HG02840 (cell line): Measurements from ENCODE around the gene PRKN.

Experiments used
- ATAC-seq: cut with Tn5 transposase; IDR thresholded peaks from one replicate; pipeline ENCODE4 v1.9.1; 2021; ENCODE audit warnings: mild to moderate bottlenecking, moderate library complexity, moderate number of reproducible peaks; ENCODE audit not compliant: unreplicated experiment, low FRiP score

Gene PRKN

GRCh38 chr6:161667957-161668356 lies 1059.6 kb downstream of the PRKN start:
- no peak for ATAC-seq

GRCh38 chr6:161663682-161664081 lies 1063.9 kb downstream of the PRKN start:
- ATAC-seq = no peak

GRCh38 chr6:161660666-161661571 lies 1066.6 kb downstream of the PRKN start:
- no peak for ATAC-seq

GRCh38 chr6:161658211-161658610 lies 1069.4 kb downstream of the PRKN start:
- no peak for ATAC-seq

- no peak for ATAC-seq
Measured at GRCh38 chr6:161654209-161654608, 1073.4 kb downstream of the PRKN start.

GRCh38 chr6:161651949-161652348 lies 1075.6 kb downstream of the PRKN start:
- ATAC-seq = no peak

- ATAC-seq = no peak
Measured at GRCh38 chr6:161649841-161650240, 1077.7 kb downstream of the PRKN start.

- ATAC-seq = no peak
Measured at GRCh38 chr6:161649068-161649467, 1078.5 kb downstream of the PRKN start.

DNA sequence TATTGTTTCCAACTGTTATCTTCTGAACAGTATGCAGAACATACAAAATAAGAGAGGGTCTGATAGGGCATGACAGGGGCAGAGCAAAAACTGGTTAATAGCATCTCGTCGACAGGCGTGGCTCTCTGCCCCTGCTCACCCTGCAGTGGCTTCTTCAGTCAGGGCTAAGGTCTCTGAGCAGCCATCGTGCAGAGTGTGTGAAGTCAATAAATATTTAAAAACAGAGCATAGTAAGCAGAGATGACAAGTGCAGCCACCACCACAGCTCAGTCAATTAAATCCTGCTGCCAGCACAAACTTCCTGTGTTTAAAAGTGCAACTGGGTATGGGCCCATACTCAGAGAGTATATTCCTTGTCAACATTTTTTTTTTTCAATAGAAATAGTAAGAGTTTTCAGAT lies 1080.3 kb downstream of the PRKN start:
- no peak for ATAC-seq

GRCh38 chr6:161644521-161644920 lies 1083.0 kb downstream of the PRKN start:
- no peak for ATAC-seq

DNA sequence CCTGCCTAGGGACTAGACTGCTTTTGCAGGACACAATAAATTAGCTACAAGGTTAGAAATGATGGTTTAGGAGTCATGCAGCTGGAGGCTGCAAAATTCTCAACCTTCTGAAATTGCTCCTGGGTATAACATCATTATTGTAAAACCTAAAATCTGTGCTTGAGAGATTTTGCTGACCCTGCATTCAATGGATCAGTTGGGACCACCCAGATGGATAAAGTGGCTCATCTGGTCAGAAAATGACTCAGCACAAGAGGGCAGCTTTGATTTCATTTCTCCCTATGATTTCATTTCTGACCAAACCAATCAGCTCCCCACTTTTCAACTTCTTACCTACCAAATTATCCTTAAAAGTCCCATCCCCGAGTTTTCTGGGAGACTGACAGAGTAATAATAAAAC lies 1086.4 kb downstream of the PRKN start:
- ATAC-seq = no peak

DNA sequence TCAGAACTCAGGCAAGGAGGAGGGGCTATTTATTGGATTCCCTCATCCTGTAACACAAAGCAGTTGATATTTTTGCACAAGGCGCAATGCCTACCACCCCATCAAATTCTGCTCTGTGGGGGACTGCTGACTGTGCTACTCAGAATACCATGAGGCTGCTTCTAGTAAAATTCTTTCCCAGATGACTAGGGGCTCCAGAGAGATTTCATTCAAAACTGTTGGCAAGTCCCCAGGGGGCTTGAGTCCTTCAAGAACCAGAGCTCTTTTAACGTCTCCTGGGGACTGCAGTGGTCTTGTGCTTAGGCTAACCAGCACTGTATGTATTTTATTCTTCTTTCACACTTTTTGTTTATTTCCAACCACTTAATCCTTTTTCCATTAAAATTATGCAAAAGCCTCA lies 1087.8 kb downstream of the PRKN start:
- no peak for ATAC-seq

DNA sequence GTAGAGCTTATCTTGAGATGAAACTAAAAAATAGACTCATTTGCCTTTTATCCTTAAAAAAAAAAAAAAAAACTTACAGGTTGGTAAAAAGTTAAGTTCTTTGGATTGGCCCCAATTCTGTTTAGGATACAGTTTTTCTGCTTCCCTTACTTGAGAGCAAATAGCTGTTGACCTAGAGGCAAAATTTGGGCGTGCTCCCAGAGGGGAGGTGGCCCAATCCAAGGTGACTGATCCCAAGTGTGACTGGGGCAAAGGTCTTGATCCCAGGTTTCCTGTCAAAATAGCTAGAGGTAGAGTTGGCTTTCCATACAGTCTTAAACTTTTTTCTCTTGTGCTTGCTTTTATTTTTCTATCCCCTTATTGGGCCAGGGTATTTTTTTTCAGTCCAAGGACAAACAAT lies 1089.9 kb downstream of the PRKN start:
- no peak for ATAC-seq

DNA sequence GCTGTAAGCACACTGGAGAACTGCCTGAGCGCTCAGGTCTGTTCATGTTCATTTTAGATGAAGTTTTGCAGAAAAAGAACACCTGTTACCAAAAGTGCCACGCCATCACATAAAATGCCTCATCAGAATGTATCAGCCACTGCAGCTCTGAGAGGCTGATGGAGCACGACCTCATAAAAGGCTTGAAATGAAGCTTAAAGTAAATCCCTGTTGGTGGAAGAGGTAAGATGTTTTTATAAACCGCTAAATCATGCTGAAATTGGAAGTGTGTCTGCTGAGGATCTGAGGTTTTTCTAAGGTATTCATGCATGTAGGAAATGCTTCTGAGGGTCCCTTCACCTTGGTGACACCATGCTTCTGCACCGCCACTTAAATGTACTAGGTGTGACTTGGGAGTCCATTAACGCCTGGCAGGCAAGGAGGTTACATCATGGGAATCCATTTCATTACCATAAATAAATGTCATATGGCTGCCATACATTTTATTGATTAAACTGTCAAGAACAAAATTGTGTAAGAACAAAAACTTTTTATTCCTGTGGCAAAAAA lies 1090.6 kb downstream of the PRKN start:
- no peak for ATAC-seq

DNA sequence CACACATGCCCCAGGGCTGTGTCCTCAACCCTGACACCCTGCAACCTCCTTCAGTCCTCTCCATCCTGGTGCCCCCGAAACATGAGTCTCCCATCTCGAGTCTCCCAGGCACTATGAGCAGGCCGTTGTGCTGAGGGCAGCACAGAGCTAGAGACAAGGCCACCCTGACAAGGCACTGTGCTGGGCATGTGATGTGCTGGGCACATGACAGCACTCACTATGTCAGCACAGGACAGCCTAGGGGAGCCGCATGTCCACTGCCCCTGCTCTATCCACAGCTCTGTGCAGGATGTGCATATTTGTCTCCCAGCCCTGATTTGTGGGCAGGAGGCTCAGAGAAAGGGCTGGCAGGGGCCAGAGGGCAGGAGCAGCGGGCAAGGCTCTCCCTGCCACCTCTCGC lies 1091.6 kb downstream of the PRKN start:
- no peak for ATAC-seq

GRCh38 chr6:161634916-161635315 lies 1092.7 kb downstream of the PRKN start:
- no peak for ATAC-seq

GRCh38 chr6:161631676-161632194 lies 1095.8 kb downstream of the PRKN start:
- ATAC-seq = no peak

DNA sequence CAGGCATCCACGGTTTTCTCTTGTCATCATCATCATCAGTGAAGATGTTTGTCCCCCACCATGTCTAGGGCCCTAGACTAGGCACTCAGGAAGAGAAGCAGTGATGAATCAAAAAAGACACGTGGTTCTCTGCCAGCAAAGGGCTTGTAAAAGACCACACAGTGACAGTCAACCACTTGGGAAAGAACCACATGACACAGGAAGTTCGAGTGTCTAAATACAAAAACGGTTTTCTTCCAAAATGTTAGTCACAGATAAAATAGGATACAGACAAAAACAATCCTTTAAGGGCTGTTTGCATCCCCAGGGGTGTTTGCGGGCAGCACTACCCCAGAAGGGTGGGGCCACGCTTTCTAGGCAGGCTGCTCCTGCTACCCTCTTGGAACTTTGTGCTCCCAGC lies 1096.9 kb downstream of the PRKN start:
- no peak for ATAC-seq

GRCh38 chr6:161626132-161626676 lies 1101.4 kb downstream of the PRKN start:
- no peak for ATAC-seq

DNA sequence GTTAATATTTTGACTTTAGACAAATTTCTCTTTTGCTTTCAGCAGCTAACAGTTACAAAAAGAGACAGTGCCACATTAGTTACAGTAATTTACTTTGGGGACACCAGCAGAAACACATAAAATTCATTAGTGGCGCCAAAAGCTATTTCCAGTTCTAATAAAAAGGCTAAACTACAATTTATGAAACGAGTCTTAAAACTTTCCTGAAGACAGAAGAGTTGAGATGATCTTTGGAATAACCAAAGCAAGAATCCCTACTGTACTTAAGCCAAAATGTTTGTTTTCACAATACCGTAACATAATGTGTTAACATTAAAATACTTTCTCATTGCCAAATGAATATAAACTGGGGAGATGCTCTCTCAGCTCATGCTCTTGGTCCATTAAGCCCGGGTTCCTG lies 1103.5 kb downstream of the PRKN start:
- ATAC-seq = no peak

DNA sequence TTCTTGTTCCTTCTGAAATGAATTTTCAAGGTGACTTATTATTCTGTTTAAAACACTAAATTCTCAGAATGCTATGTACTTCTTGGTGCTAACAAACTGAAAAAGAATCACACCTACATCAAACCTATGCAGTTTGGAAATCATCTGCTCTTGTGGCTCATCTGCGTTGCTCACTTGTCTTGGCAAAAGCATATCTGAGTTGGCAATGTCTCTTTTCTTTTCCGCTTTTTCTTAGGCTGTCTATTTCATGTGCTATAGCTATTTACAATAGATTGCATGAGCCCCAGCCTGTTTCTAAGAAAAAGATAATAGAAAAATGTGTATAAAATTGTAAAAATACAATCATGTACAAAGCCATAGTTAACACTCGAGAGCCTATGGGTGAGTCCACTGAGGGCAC lies 1104.8 kb downstream of the PRKN start:
- ATAC-seq = no peak
